GM06990 (cell line): ENCODE data around the gene FAM78A.

Source experiments
- DNase-seq: peaks from one replicate; pipeline ENCODE4 v3.0.0-alpha.2; 2011; ENCODE audit not compliant: insufficient read length; ENCODE audit errors: extremely low read depth
- H3K27me3 ChIP-seq: replicated peaks from 2 replicates; pipeline ENCODE4 v1.6.0; 2011; ENCODE audit warnings: low read length; ENCODE audit not compliant: control insufficient read depth, insufficient read depth
- H3K36me3 ChIP-seq: 2 replicates; pipeline ENCODE4 v1.5.1; 2011; ENCODE audit warnings: low read length; ENCODE audit not compliant: control insufficient read depth, insufficient read depth
- H3K4me3 ChIP-seq: replicated peaks from 2 replicates; pipeline ENCODE4 v1.5.1; 2011; ENCODE audit warnings: low read depth, mild to moderate bottlenecking, control low read depth, low read length
- TF ChIP-seq, protein P1 (sequence below): IDR thresholded peaks from 2 replicates; pipeline ENCODE4 v1.5.1; 2011; ENCODE audit warnings: low read length, control low read depth, mild to moderate bottlenecking, inconsistent platforms; ENCODE audit not compliant: insufficient read depth, poor library complexity, severe bottlenecking

The FAM78A gene

DNA sequence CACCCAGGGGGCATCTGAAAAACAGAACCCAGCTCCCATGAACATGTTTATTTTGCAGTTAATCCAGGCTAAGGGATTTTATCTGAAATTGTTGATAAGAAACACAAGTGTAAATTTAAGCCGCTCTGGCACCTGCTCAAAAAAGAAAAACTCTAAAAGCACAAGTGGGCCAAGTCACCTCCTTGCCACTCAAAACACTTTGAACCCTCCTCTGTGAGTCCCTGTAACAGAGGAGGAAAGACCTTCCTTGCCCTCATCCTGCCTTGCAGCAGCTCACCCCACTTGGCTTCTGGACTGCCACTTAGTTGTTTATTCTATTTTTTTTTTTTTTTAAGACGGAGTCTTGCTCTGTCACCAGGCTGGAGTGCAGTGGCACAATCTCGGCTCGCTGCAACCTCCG lies 39.5 kb downstream of the FAM78A start:
- no peak overlapping the region for H3K4me3 ChIP-seq
- DNase-seq = no peak
- TF ChIP-seq, protein P1, sequence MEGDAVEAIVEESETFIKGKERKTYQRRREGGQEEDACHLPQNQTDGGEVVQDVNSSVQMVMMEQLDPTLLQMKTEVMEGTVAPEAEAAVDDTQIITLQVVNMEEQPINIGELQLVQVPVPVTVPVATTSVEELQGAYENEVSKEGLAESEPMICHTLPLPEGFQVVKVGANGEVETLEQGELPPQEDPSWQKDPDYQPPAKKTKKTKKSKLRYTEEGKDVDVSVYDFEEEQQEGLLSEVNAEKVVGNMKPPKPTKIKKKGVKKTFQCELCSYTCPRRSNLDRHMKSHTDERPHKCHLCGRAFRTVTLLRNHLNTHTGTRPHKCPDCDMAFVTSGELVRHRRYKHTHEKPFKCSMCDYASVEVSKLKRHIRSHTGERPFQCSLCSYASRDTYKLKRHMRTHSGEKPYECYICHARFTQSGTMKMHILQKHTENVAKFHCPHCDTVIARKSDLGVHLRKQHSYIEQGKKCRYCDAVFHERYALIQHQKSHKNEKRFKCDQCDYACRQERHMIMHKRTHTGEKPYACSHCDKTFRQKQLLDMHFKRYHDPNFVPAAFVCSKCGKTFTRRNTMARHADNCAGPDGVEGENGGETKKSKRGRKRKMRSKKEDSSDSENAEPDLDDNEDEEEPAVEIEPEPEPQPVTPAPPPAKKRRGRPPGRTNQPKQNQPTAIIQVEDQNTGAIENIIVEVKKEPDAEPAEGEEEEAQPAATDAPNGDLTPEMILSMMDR = no peak
- H3K36me3 ChIP-seq = peaks cover 8% of the 10 kb centered on the region
- no peaks in the 10 kb centered on the region for H3K27me3 ChIP-seq

DNA sequence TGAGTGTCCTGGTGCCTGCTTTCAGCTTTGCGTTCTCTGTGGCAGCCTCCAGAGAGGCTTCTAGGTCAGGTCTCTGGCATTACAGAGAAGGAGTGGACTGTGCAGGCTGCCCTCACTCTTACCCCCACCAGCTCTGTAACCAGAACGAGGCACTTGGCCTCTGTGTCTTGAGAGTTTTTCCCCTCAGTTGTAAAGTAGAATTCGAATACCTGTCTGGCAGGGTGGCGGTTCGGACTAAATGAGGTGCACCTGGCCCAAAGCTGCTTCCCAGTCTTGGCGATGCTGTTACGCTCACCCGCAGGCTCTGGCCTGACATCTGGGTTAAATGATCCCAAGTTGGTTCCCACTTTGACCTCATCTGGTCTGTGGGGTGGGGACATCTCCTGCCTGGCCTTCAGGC lies 40.1 kb downstream of the FAM78A start:
- H3K36me3 ChIP-seq = peaks cover 8% of the 10 kb centered on the region
- H3K4me3 ChIP-seq = no peak overlapping the region
- DNase-seq = no peak
- TF ChIP-seq, protein P1 = no peak
- no peaks in the 10 kb centered on the region for H3K27me3 ChIP-seq

GRCh38 chr9:131235480-131235851 lies 40.8 kb downstream of the FAM78A start:
- DNase-seq = no peak
- Histone ChIP-seq H3K27me3 (no peaks in the 10 kb centered on the region), H3K4me3 (no peak overlapping the region), H3K36me3 (peaks cover 10% of the 10 kb centered on the region)
- TF ChIP-seq, protein P1 = no peak

DNA sequence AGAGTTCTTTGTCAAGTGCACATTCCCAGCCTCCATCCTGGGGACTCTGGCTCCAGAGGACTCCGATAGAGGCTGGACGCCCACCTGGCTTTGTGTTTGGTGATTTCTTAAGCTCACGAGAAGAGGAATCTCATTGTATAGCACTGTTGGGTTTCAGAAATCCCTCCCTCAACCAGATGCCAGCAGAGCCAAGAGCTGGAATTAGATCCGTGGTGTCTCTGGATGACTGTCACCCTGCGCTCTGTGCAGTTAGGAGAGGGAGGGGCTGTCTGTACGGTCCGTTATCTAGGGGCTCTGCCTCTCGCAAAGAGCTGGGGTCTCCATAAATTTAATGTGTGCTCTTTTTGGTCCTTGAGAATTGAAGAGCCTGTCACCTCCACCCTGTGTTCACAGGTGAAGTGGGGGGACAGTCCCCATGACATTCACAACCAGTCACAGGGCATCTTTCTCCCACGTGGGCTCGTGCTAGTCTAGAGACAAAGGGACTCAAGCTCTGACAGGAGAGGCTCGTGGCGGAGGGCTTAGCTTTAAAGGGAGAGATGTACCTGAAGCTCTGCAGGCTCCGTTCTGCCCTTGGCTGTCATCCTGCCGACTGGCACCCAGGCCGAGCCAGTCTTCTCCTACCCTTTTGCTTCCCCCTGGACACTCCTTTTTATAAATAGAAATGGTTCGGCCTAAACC lies 41.4 kb downstream of the FAM78A start:
- Histone ChIP-seq H3K36me3 (peaks cover 12% of the 10 kb centered on the region), H3K27me3 (no peaks in the 10 kb centered on the region), H3K4me3 (no peak overlapping the region)
- TF ChIP-seq, protein P1 = no peak
- no peak for DNase-seq

GRCh38 chr9:131233995-131234394 lies 42.3 kb downstream of the FAM78A start:
- peaks cover 15% of the 10 kb centered on the region for H3K36me3 ChIP-seq
- no peak for DNase-seq

DNA sequence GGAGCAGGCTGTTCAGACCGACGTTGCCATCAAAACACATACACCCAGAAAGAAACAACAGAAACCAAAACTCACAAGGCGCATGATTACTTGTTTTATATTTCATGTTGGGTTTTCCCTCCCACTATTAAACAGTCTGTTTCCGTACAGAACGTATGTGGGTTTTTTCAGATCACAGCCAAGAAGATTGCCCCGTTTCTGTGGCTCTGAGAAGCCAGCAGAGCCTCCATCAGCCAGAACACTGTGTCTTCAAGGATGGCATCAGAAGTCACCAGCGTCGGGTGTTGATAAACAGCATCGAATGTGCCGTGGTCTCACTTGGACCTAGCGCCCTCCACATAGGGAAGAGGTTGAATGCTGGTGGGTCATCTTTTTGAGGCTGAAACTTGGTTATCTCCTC lies 42.8 kb downstream of the FAM78A start:
- H3K27me3 ChIP-seq = no peaks in the 10 kb centered on the region
- H3K36me3 ChIP-seq = peaks cover 16% of the 10 kb centered on the region
- DNase-seq = no peak
- no peak overlapping the region for H3K4me3 ChIP-seq
- TF ChIP-seq, protein P1 = no peak

More at GRCh38 chr9:131233995-131234394, 42.3 kb downstream of the FAM78A start:
- TF ChIP-seq, protein P1 = no peak
- H3K27me3 ChIP-seq = no peaks in the 10 kb centered on the region
- no peak overlapping the region for H3K4me3 ChIP-seq
